ENCODE measurements around the gene ZNF665. TPM values are rescaled to one million over a fixed set of nuclear protein-coding genes. Genes with fewer than 3 reads are reported as not detected.
"Not testable (repeated sequence)": the region's sequence is repeated elsewhere in the genome, so short reads cannot be mapped to it uniquely, and the experiment has no call there.

The ZNF665 gene
- total RNA-seq, 4 donors from 2014 or later, result 0.77 to 14.2 (median 4.3) TPM

DNA sequence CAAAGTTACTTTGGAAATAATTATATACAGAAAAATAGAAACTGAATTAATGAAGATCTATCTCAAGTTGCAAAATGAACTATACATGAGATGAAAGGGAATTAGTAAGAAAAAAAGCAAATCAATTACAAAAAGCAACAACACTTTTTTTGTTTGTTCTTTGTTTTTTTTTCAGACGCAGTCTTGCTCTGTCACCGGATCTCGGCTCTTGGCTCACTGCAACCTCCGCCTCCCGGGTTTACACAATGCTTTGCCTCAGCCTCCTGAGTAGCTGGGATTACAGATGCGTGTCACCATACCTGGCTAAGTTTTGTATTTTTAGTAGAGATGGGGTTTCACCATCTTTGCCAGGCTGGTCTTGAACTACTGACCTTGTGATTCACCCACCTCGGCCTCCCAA is 62.7 kb downstream of the ZNF665 start:
- H3K36me3 ChIP-seq, result no peaks in the 10 kb centered on the region
- TF ChIP-seq, protein P1, sequence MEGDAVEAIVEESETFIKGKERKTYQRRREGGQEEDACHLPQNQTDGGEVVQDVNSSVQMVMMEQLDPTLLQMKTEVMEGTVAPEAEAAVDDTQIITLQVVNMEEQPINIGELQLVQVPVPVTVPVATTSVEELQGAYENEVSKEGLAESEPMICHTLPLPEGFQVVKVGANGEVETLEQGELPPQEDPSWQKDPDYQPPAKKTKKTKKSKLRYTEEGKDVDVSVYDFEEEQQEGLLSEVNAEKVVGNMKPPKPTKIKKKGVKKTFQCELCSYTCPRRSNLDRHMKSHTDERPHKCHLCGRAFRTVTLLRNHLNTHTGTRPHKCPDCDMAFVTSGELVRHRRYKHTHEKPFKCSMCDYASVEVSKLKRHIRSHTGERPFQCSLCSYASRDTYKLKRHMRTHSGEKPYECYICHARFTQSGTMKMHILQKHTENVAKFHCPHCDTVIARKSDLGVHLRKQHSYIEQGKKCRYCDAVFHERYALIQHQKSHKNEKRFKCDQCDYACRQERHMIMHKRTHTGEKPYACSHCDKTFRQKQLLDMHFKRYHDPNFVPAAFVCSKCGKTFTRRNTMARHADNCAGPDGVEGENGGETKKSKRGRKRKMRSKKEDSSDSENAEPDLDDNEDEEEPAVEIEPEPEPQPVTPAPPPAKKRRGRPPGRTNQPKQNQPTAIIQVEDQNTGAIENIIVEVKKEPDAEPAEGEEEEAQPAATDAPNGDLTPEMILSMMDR (IDR thresholded peaks at IDR 0.05), result no peak
- H3K4me1 ChIP-seq, result no peaks in the 10 kb centered on the region
- no peaks in the 10 kb centered on the region for H3K27me3 ChIP-seq
- intact Hi-C loops (cut with DNase I; ENCODE audit: low total_unique reads), result no loop called here
- H3K27ac ChIP-seq, result no peak overlapping the region
- no peaks in the 10 kb centered on the region for H3K9me3 ChIP-seq
- H3K4me3 ChIP-seq, result no peak overlapping the region
- no peak for DNase-seq

DNA sequence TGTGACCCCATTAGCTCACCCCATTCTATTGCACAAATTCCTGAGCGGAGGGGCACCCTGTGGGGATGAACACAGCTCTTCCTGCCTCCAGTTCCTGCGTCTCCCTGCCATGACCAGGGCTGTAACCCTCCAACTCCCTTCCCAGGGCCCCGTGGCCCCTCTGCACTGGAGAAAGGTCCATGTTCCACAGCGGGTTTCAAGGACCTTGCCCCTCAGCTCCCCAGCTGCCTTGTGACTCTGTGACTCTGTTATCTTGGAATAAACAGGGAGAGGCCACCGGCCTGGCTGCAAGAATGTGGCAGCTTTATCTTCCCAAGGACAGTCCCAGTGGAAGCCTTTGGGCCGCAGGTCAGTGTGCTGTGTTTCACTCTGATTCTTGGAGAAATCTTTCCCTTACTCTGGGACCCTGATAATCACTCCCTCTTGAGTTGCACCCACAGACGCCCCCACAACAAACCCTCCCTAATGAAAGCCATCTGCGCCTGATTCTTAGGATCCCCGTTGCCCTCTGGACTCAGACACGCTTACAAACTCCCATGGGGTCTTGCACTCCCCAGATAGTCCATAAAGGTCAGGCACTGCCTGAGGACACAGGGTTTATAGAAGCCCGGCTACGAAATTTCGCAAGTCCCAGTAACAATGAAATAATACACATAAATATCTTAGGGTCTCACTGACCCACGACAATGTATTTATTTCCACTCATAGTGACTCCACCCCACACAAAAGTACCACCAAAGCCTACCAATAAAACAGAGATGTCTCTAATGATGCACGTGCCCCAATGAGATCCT is 66.2 kb downstream of the ZNF665 start:
- H3K4me1 ChIP-seq; H3K36me3 ChIP-seq; H3K27me3 ChIP-seq; H3K4me3 ChIP-seq; H3K27ac ChIP-seq; DNase-seq; intact Hi-C loops (cut with DNase I; ENCODE audit: low total_unique reads); H3K9me3 ChIP-seq: not testable (repeated sequence)

DNA sequence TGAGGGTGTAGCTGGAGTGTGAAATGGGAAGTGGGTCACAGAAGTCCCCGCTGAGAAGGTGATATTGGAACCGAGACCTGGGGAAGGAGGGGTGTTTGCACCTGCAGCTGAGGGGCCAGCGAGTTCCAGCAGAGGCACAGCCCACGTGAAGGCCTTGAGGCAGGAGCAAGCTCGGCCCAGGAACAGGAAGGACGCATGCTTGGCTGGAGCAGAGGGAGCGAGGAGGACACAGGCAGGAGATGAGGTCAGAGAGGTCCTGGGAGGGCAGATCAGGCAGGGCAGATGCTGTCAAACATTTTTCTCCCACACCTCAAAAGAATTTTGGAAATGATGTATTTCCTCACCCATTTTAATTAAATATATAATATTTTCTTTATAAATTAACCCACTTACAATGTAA is 69.8 kb downstream of the ZNF665 start:
- TF ChIP-seq, protein P1 (IDR thresholded peaks at IDR 0.05), result no peak
- no peak for TF ChIP-seq POLR2A (IDR thresholded peaks at IDR 0.05)
- Histone ChIP-seq H3K4me1 (no peaks in the 10 kb centered on the region), H3K4me3 (no peak overlapping the region), H3K27me3 (no peaks in the 10 kb centered on the region), H3K36me3 (no peaks in the 10 kb centered on the region), H3K9me3 (no peaks in the 10 kb centered on the region), H3K27ac (no peak overlapping the region)
- intact Hi-C loops (cut with DNase I; ENCODE audit: low total_unique reads), result no loop called here
- no peak for DNase-seq

Other genes with a start within 250 kb of the ZNF665 start
- 10 to 100 TPM in 2 of 4 donors, 1 to 10 TPM in 2; 3.1 to 25.4 (median 11.9) TPM for gene ZNF816, start 230.5 kb downstream of the ZNF665 start, total RNA-seq
- not detected for gene ERVV-1, start 179.4 kb downstream of the ZNF665 start, total RNA-seq
- not detected for gene ERVV-2, start 148.6 kb downstream of the ZNF665 start, total RNA-seq
- gene ZNF160, start 89.9 kb downstream of the ZNF665 start, total RNA-seq, result 10 to 100 TPM; 10.9 to 75.3 (median 52.1) TPM
- 10 to 100 TPM in 2 of 4 donors, 1 to 10 TPM in 2; 9.5 to 27.2 (median 14.7) TPM for gene ZNF415, start 60.4 kb downstream of the ZNF665 start, total RNA-seq
- 10 to 100 TPM; 10.2 to 25.4 (median 16.9) TPM for gene ZNF347, start 34.3 kb downstream of the ZNF665 start, total RNA-seq
- 10 to 100 TPM in 3 of 4 donors, 1 to 10 TPM in 1; 3.1 to 62.7 (median 23.4) TPM for gene ZNF677, start 61.5 kb upstream of the ZNF665 start, total RNA-seq
- not detected for gene VN1R2, start 64.9 kb upstream of the ZNF665 start, total RNA-seq
- not detected for gene VN1R4, start 74.4 kb upstream of the ZNF665 start, total RNA-seq
- 10 to 100 TPM in 2 of 4 donors, 1 to 10 TPM in 2; 5.0 to 18.0 (median 10.3) TPM for gene ZNF845, start 140.4 kb upstream of the ZNF665 start, total RNA-seq
- 10 to 100 TPM; 15.0 to 25.7 (median 22.3) TPM for gene ZNF525, start 172.3 kb upstream of the ZNF665 start, total RNA-seq
- gene ZNF765, start 201.8 kb upstream of the ZNF665 start, total RNA-seq, result 10 to 100 TPM in 3 of 4 donors, 1 to 10 TPM in 1; 5.1 to 28.8 (median 23.6) TPM
- gene ZNF761, start 238.6 kb upstream of the ZNF665 start, total RNA-seq, result 10 to 100 TPM in 2 of 4 donors, 1 to 10 TPM in 2; 4.6 to 16.3 (median 8.8) TPM

All from uterus (tissue), 4 donors.